Measurements from ENCODE around the gene HAPLN2. TPM values are rescaled to one million over a fixed set of nuclear protein-coding genes. Genes with fewer than 3 reads are reported as not detected.
"Not testable (repeated sequence)": the region's sequence is repeated elsewhere in the genome, so short reads cannot be mapped to it uniquely, and the experiment has no call there.

HAPLN2 gene
- total and polyA plus RNA-seq, 2 donors (not counting 1 experiment from before 2014, with no cell fraction given) = 0.13 TPM; not detected in 1

DNA sequence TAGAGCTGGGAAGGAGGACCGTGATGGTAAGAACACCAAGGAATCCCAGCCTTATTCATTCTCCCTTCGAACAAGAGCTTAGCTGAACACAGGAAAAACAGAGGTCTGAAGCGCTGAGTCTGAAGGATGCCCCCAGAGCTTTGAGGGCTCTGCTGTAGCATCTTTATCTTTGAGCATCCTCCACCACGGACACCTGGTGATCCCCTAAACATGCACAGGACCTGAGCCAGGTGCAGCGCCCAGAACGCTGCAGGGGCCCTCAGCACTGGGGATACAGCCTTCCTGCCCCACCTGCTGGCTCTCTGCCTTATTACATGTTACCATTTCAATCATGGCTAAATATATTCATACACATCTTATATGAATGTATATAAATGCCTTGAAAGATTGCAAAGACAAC, 10.2 kb upstream of the HAPLN2 start:
- ChIA-PET CTCF (interaction anchor here (0.6 to 7.8 kb wide), 34 partner anchors 8 to 243 kb away, joined by 3 to 126 read pairs (median 6); partner anchors contain the start of genes GPATCH4, IQGAP3, MEF2D and NAXE), POLR2A (interaction anchor here (1.3 to 1.8 kb wide), 2 partner anchors 18 to 128 kb away, joined by 5 to 8 read pairs; partner anchors contain the start of gene NAXE)
- H3K27ac Mint-ChIP-seq = no peak overlapping the region
- intact Hi-C loops (cut with micrococcal nuclease) = loop anchor here (1.0 to 5.0 kb wide), 6 partner anchors 25 to 162 kb away; partner anchors contain the start of genes IQGAP3 and MEF2D
- H3K36me3 ChIP-seq (replicated peaks in 1 of 2; ENCODE audit: control extremely low read depth in 1 of 2, control insufficient read depth in 1 of 2, extremely low read depth in 1 of 2, insufficient read depth in 2 of 2, low read length in 1 of 2) = no peaks in the 10 kb centered on the region
- TF ChIP-seq, protein P1, sequence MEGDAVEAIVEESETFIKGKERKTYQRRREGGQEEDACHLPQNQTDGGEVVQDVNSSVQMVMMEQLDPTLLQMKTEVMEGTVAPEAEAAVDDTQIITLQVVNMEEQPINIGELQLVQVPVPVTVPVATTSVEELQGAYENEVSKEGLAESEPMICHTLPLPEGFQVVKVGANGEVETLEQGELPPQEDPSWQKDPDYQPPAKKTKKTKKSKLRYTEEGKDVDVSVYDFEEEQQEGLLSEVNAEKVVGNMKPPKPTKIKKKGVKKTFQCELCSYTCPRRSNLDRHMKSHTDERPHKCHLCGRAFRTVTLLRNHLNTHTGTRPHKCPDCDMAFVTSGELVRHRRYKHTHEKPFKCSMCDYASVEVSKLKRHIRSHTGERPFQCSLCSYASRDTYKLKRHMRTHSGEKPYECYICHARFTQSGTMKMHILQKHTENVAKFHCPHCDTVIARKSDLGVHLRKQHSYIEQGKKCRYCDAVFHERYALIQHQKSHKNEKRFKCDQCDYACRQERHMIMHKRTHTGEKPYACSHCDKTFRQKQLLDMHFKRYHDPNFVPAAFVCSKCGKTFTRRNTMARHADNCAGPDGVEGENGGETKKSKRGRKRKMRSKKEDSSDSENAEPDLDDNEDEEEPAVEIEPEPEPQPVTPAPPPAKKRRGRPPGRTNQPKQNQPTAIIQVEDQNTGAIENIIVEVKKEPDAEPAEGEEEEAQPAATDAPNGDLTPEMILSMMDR (IDR thresholded peaks at IDR 0.05) = peak; percentile 80
- TF ChIP-seq EZH2 (IDR thresholded peaks at IDR 0.05; ENCODE audit: borderline replicate concordance, insufficient read depth, low read depth, low read length, poor library complexity, severe bottlenecking) = no peak
- peaks cover 22 to 28% of the 10 kb centered on the region in 2 donors for H3K4me1 ChIP-seq (ENCODE audit: control insufficient read depth in 2 of 2, insufficient read depth in 2 of 2, low read length in 2 of 2)
- no peak overlapping the region for H2AFZ ChIP-seq (ENCODE audit: insufficient read depth, low read depth, low read length, poor library complexity, severe bottlenecking)
- H3K9me3 Mint-ChIP-seq (ENCODE audit: insufficient read depth) = no peaks in the 10 kb centered on the region
- peaks cover 0 to 10% (median 3%) of the 10 kb centered on the region in 4 experiments for H3K27me3 ChIP-seq (replicated peaks in 1 of 4; ENCODE audit: control extremely low read depth in 1 of 4, control insufficient read depth in 3 of 4, insufficient read depth in 4 of 4, low read length in 3 of 4)
- H3K4me2 ChIP-seq (replicated peaks; ENCODE audit: low read depth, low read length, poor library complexity, severe bottlenecking) = no peak overlapping the region
- H3K4me3 Mint-ChIP-seq = no peak overlapping the region
- H3K27me3 Mint-ChIP-seq = peaks cover 10% of the 10 kb centered on the region
- no peaks in the 10 kb centered on the region for H3K9me3 ChIP-seq (ENCODE audit: control extremely low read depth in 1 of 3, control insufficient read depth in 2 of 3, insufficient read depth in 1 of 3, low read length in 2 of 3)
- WGBS (ENCODE audit: insufficient coverage) = 36% methylated on average over 5 of the region's 6 CpGs
- H4K20me1 ChIP-seq (ENCODE audit: control insufficient read depth, insufficient read depth, low read length, poor library complexity, severe bottlenecking) = no peaks in the 10 kb centered on the region
- peak; percentile 75 for DNase-seq
- no peak overlapping the region for H3K4me3 ChIP-seq (ENCODE audit: control extremely low read depth in 1 of 5, extremely low read depth in 1 of 5, insufficient read depth in 1 of 5, low read depth in 2 of 5, low read length in 4 of 5)
- ATAC-seq (ENCODE audit: low read depth) = peak; percentile 61
- no peak overlapping the region for H3K9ac ChIP-seq (ENCODE audit: low read length)
- no peak overlapping the region for H3K27ac ChIP-seq (ENCODE audit: low read length in 2 of 2)
- peaks cover 24% of the 10 kb centered on the region for H3K4me1 Mint-ChIP-seq
- H3K79me2 ChIP-seq (ENCODE audit: control insufficient read depth, insufficient read depth, low read length) = peaks cover 1% of the 10 kb centered on the region

GRCh38 chr1:156610072-156610471, 9.1 kb upstream of the HAPLN2 start:
- CTCF ChIA-PET = interaction anchor here (1.0 to 7.8 kb wide), 9 partner anchors 14 to 225 kb away, joined by 3 to 126 read pairs (median 33); partner anchors contain the start of genes GPATCH4, IQGAP3, NAXE and TTC24
- 93% methylated on average over 6 of the region's 9 CpGs for WGBS (ENCODE audit: insufficient coverage)
- H3K4me3 ChIP-seq (ENCODE audit: control extremely low read depth in 1 of 5, extremely low read depth in 1 of 5, insufficient read depth in 1 of 5, low read depth in 2 of 5, low read length in 4 of 5); H2AFZ ChIP-seq (ENCODE audit: insufficient read depth, low read depth, low read length, poor library complexity, severe bottlenecking); H3K27ac ChIP-seq (ENCODE audit: low read length in 2 of 2); DNase-seq; H3K4me2 ChIP-seq (replicated peaks; ENCODE audit: low read depth, low read length, poor library complexity, severe bottlenecking); H4K20me1 ChIP-seq (ENCODE audit: control insufficient read depth, insufficient read depth, low read length, poor library complexity, severe bottlenecking); H3K9me3 Mint-ChIP-seq (ENCODE audit: insufficient read depth); H3K4me3 Mint-ChIP-seq; H3K79me2 ChIP-seq (ENCODE audit: control insufficient read depth, insufficient read depth, low read length); intact Hi-C loops (cut with micrococcal nuclease); H3K9me3 ChIP-seq (ENCODE audit: control extremely low read depth in 1 of 3, control insufficient read depth in 2 of 3, insufficient read depth in 1 of 3, low read length in 2 of 3); H3K9ac ChIP-seq (ENCODE audit: low read length); ATAC-seq (ENCODE audit: low read depth); H3K27ac Mint-ChIP-seq; H3K36me3 ChIP-seq (replicated peaks in 1 of 2; ENCODE audit: control extremely low read depth in 1 of 2, control insufficient read depth in 1 of 2, extremely low read depth in 1 of 2, insufficient read depth in 2 of 2, low read length in 1 of 2); POLR2A ChIA-PET: not testable (repeated sequence)
- Mint-ChIP-seq H3K27me3 (peaks cover 18% of the 10 kb centered on the region), H3K4me1 (peaks cover 24% of the 10 kb centered on the region)
- Histone ChIP-seq H3K4me1 (ENCODE audit: control insufficient read depth in 2 of 2, insufficient read depth in 2 of 2, low read length in 2 of 2) (peaks cover 22 to 28% of the 10 kb centered on the region in 2 donors), H3K27me3 (replicated peaks in 1 of 4; ENCODE audit: control extremely low read depth in 1 of 4, control insufficient read depth in 3 of 4, insufficient read depth in 4 of 4, low read length in 3 of 4) (peaks cover 0 to 12% (median 3%) of the 10 kb centered on the region in 4 experiments)

Data from B cell (primary cell).